Nephron progenitor cell (in vitro differentiated cells): ENCODE measurements around the gene BRSK1.
A peak's percentile ranks its signal among the peaks of the same experiment; 100 is the strongest.

ENCODE experiments used
- DNase-seq: peaks from one replicate; pipeline ENCODE4 v3.0.0; 2021
- H3K27ac Mint-ChIP-seq: 2 replicates; pipeline ENCODE4 v1.8.0; 2021; ENCODE audit warnings: mild to moderate bottlenecking, moderate library complexity, mixed read lengths
- H3K27me3 Mint-ChIP-seq: 2 replicates; pipeline ENCODE4 v1.8.0; 2021; ENCODE audit warnings: mild to moderate bottlenecking, low read depth, mixed read lengths; ENCODE audit not compliant: poor library complexity
- H3K36me3 Mint-ChIP-seq: 2 replicates; pipeline ENCODE4 v1.8.0; 2021; ENCODE audit warnings: low read depth, mixed read lengths
- H3K4me1 Mint-ChIP-seq: 2 replicates; pipeline ENCODE4 v1.8.0; 2021; ENCODE audit warnings: mixed read lengths
- H3K4me3 Mint-ChIP-seq: 2 replicates; pipeline ENCODE4 v1.8.0; 2021; ENCODE audit warnings: mild to moderate bottlenecking, moderate library complexity, mixed read lengths
- H3K9me3 Mint-ChIP-seq: 2 replicates; pipeline ENCODE4 v1.8.0; 2021; ENCODE audit warnings: mild to moderate bottlenecking, moderate library complexity, mixed read lengths
- CTCF ChIP-seq: fragments of 200-600 bp; sonication (generic); IDR thresholded peaks from 2 replicates; pipeline ENCODE4 v1.5.0; 2021; ENCODE audit warnings: antibody characterized with exemption

BRSK1 gene

GRCh38 chr19:55304980-55305379 is 21.2 kb downstream of the BRSK1 start:
- Mint-ChIP-seq H3K4me1 (peaks cover 24% of the 10 kb centered on the region), H3K36me3 (peaks cover 61% of the 10 kb centered on the region), H3K4me3 (no peak overlapping the region), H3K9me3 (no peaks in the 10 kb centered on the region), H3K27me3 (peaks cover 4% of the 10 kb centered on the region), H3K27ac (no peak overlapping the region)
- no peak for DNase-seq
- no peak for TF ChIP-seq CTCF

- Mint-ChIP-seq H3K4me3 (no peak overlapping the region), H3K27me3 (peaks cover 4% of the 10 kb centered on the region), H3K4me1 (peaks cover 23% of the 10 kb centered on the region), H3K9me3 (no peaks in the 10 kb centered on the region), H3K27ac (peak overlapping the region; percentile 87), H3K36me3 (peaks cover 64% of the 10 kb centered on the region)
- peak; percentile 68 for DNase-seq
- TF ChIP-seq CTCF = no peak
These were observed 21.7 kb downstream of the BRSK1 start for GRCh38 chr19:55305491-55305890.

- peaks cover 18% of the 10 kb centered on the region for H3K4me1 Mint-ChIP-seq
- H3K36me3 Mint-ChIP-seq = peaks cover 61% of the 10 kb centered on the region
- H3K27ac Mint-ChIP-seq = no peak overlapping the region
- no peaks in the 10 kb centered on the region for H3K9me3 Mint-ChIP-seq
- no peak overlapping the region for H3K4me3 Mint-ChIP-seq
- TF ChIP-seq CTCF = no peak
- no peak for DNase-seq
- H3K27me3 Mint-ChIP-seq = no peaks in the 10 kb centered on the region
These were observed 22.3 kb downstream of the BRSK1 start for GRCh38 chr19:55305983-55306562.

GRCh38 chr19:55306712-55307111 is 22.9 kb downstream of the BRSK1 start:
- H3K36me3 Mint-ChIP-seq = peaks cover 61% of the 10 kb centered on the region
- TF ChIP-seq CTCF = no peak
- H3K9me3 Mint-ChIP-seq = no peaks in the 10 kb centered on the region
- H3K27ac Mint-ChIP-seq = no peak overlapping the region
- DNase-seq = no peak
- H3K4me1 Mint-ChIP-seq = peaks cover 11% of the 10 kb centered on the region
- H3K4me3 Mint-ChIP-seq = no peak overlapping the region
- no peaks in the 10 kb centered on the region for H3K27me3 Mint-ChIP-seq

GRCh38 chr19:55308281-55308680 is 24.5 kb downstream of the BRSK1 start:
- Mint-ChIP-seq H3K4me3 (no peak overlapping the region), H3K27ac (no peak overlapping the region), H3K4me1 (peaks cover 12% of the 10 kb centered on the region), H3K27me3 (no peaks in the 10 kb centered on the region), H3K9me3 (no peaks in the 10 kb centered on the region), H3K36me3 (peaks cover 59% of the 10 kb centered on the region)
- TF ChIP-seq CTCF = no peak
- DNase-seq = no peak

GRCh38 chr19:55309448-55309847 is 25.7 kb downstream of the BRSK1 start:
- DNase-seq = no peak
- no peak for TF ChIP-seq CTCF
- Mint-ChIP-seq H3K27ac (no peak overlapping the region), H3K27me3 (no peaks in the 10 kb centered on the region), H3K4me3 (no peak overlapping the region), H3K9me3 (no peaks in the 10 kb centered on the region), H3K36me3 (peaks cover 52% of the 10 kb centered on the region), H3K4me1 (peaks cover 21% of the 10 kb centered on the region)
